Spleen (tissue), 11 donors: Measurements from ENCODE around the gene TECPR1. TPM values are rescaled to one million over a fixed set of nuclear protein-coding genes. Genes with fewer than 3 reads are reported as not detected.

Experiments used
- DNase-seq: peaks from one replicate; pipeline ENCODE4 v3.0.0-alpha.2; 2020
- H3K27ac ChIP-seq, 8 donors: fragments of 200-600 bp; sonication (generic) in 7 of 8; 1 replicate in 4 of 8; 2 replicates in 4 of 8; pipeline versions ENCODE4 v1.5.0 to v1.8.0; 2016 to 2021; ENCODE audit warnings: inconsistent platforms in 4 of 8, mild to moderate bottlenecking in 4 of 8, moderate library complexity in 1 of 8
- H3K27me3 ChIP-seq, 7 donors: fragments of 200-600 bp; sonication (generic) in 6 of 7; replicated peaks in 1 of 7; 1 replicate in 4 of 7; 2 replicates in 3 of 7; pipeline versions ENCODE4 v1.5.0 to v1.8.0; 2016 to 2021; ENCODE audit warnings: inconsistent platforms in 3 of 7, mild to moderate bottlenecking in 1 of 7
- H3K36me3 ChIP-seq, 6 donors: fragments of 200-600 bp; sonication (generic) in 5 of 6; 1 replicate in 4 of 6; 2 replicates in 2 of 6; pipeline versions ENCODE4 v1.5.0 to v1.8.0; 2016 to 2021; ENCODE audit warnings: inconsistent platforms in 2 of 6
- H3K4me1 ChIP-seq, 6 donors: fragments of 200-600 bp; sonication (generic) in 5 of 6; 1 replicate in 3 of 6; 2 replicates in 3 of 6; pipeline versions ENCODE4 v1.5.0 to v1.8.0; 2016 to 2021; ENCODE audit warnings: inconsistent platforms in 3 of 6
- H3K4me3 ChIP-seq, 8 donors: fragments of 200-600 bp; sonication (generic) in 7 of 8; 1 replicate in 4 of 8; 2 replicates in 4 of 8; pipeline versions ENCODE4 v1.5.0 to v1.8.0; 2016 to 2021; ENCODE audit warnings: inconsistent platforms in 4 of 8, mild to moderate bottlenecking in 4 of 8, moderate library complexity in 2 of 8
- H3K9me3 ChIP-seq, 8 donors: fragments of 200-600 bp; sonication (generic) in 7 of 8; 1 replicate in 4 of 8; 2 replicates in 4 of 8; pipeline versions ENCODE4 v1.5.0 to v1.8.0; 2016 to 2021; ENCODE audit warnings: inconsistent platforms in 4 of 8
- POLR2A ChIP-seq, 3 donors: fragments of 450-650 bp; IDR thresholded peaks; one replicate each; pipeline ENCODE4 v1.5.1; 2017; ENCODE audit warnings: antibody characterized with exemption in 3 of 3, mild to moderate bottlenecking in 1 of 3
- POLR2AphosphoS5 ChIP-seq, 3 donors: sonication (generic); formaldehyde crosslinking; IDR thresholded peaks; one replicate each; pipeline ENCODE4 v1.5.1; 2017; ENCODE audit warnings: antibody characterized with exemption in 3 of 3
- WGBS, 5 donors: extraction: QIAGEN DNeasy Blood & Tissue Kit in 3 of 5; methylation state at CpG; one replicate each; pipeline versions ENCODE4 v1.1.5 to v1.1.7; 2013 to 2018; 5-methylcytosine and 5-hydroxymethylcytosine counted together
- intact Hi-C: fragments of 100-400 bp; cut with DNase I; formaldehyde crosslinking; loops from one replicate; pipeline ENCODE4 v1.15.0; 2023; ENCODE audit warnings: low total_unique reads
- polyA plus RNA-seq, 3 donors: library from polyadenylated mRNA; stranded (reverse); fragments of 200-250 nt; gene quantifications; one replicate each; pipeline ENCODE4 v1.2.1, GENCODE V29; 2013
- total RNA-seq, 7 donors: library from RNA; depleted of rRNA in 3 of 7; stranded (reverse); fragments of >200 nt in 3 of 7; fragmentation: NEBNext Ultra II Directional in 4 of 7; extraction: Animal tissue kit (Norgen Biotek cat#: 25700) in 4 of 7; gene quantifications; one replicate each; pipeline versions ENCODE4 v1.1.0 to v1.2.1, GENCODE V29; 2016 to 2021
- TF ChIP-seq, protein P1 (sequence below), 11 experiments: fragments of 200-600 bp in 7 of 11; fragments of 450-650 bp in 4 of 11; sonication (generic) in 4 of 11; IDR thresholded peaks in 8 of 11; conservative IDR thresholded peaks in 3 of 11; 1 replicate in 7 of 11; 2 replicates in 4 of 11; pipeline versions ENCODE4 v1.4.0 to v1.8.0; 2016 to 2021; ENCODE audit warnings: antibody characterized with exemption in 11 of 11, inconsistent platforms in 4 of 11, mild to moderate bottlenecking in 1 of 11
- donor health status: healthy with polysubstance abuse.
- donor health status: DM: no; HTN: no; CAD: no; lungs with moderate emphysema.
- donor health status: DM: no; HTN: no; CAD: no.
- donor health status: Bipolar disorder and iron deficiency.
- donor health status: healthy.
- donor health status: DM: no; HTN: no; CAD: no.
- donor health status: DM: yes; HTN: yes; CAD: no.

TECPR1 gene
- total and polyA plus RNA-seq, 10 donors, result 8.4 to 86.4 (median 40.1) TPM

GRCh38 chr7:98250789-98251188 is 1.2 kb downstream of the TECPR1 start:
- Histone ChIP-seq H3K4me3 (peak overlapping the region in 7 of 8 donors; percentile 64 to 98 (median 92)), H3K36me3 (peaks cover 0 to 44% (median 0%) of the 10 kb centered on the region in 6 donors), H3K27ac (peak overlapping the region; percentile 79 to 93 (median 88)), H3K9me3 (no peaks in the 10 kb centered on the region), H3K4me1 (peaks cover 35 to 96% (median 69%) of the 10 kb centered on the region in 6 donors), H3K27me3 (no peaks in the 10 kb centered on the region)
- WGBS, 5 donors, result 28 to 47% (median 43%) methylated on average over 3 of the region's 3 CpGs
- DNase-seq, result no peak
- intact Hi-C loops, result loop anchor here (10.0 kb wide), 1 partner anchor 56 kb away; no protein-coding TSS in a partner anchor
- TF ChIP-seq POLR2AphosphoS5 (IDR thresholded peaks at IDR 0.05), result no peak
- TF ChIP-seq, protein P1, sequence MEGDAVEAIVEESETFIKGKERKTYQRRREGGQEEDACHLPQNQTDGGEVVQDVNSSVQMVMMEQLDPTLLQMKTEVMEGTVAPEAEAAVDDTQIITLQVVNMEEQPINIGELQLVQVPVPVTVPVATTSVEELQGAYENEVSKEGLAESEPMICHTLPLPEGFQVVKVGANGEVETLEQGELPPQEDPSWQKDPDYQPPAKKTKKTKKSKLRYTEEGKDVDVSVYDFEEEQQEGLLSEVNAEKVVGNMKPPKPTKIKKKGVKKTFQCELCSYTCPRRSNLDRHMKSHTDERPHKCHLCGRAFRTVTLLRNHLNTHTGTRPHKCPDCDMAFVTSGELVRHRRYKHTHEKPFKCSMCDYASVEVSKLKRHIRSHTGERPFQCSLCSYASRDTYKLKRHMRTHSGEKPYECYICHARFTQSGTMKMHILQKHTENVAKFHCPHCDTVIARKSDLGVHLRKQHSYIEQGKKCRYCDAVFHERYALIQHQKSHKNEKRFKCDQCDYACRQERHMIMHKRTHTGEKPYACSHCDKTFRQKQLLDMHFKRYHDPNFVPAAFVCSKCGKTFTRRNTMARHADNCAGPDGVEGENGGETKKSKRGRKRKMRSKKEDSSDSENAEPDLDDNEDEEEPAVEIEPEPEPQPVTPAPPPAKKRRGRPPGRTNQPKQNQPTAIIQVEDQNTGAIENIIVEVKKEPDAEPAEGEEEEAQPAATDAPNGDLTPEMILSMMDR (IDR thresholded peaks at IDR 0.05 in 8 of 11, conservative IDR thresholded peaks at IDR 0.05 in 3 of 11), result no peak
- TF ChIP-seq POLR2A (IDR thresholded peaks at IDR 0.05), result no peak

DNA sequence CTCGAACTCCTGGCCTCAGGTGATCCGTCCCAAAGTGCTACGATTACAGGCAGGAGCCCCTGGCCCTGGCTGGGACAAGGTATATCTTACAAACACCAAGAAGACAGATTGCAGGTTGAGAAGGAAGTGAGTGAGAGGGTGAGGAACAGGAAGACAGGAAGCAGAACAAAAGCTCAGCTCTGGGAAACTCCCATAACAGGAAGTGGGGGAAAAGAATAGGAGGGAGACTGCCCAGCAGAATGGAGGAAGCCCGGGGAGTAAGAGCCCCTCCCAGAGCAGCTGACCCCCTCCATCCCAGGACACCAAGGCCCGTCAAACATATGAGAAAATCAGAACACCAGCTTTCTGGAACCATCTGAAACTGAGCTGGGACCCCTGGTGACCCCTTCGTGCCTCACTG is 2.9 kb downstream of the TECPR1 start:
- 60 to 74% (median 64%) methylated on average over 6 of the region's 6 CpGs for WGBS, 5 donors
- Histone ChIP-seq H3K36me3 (peaks cover 0 to 47% (median 7%) of the 10 kb centered on the region in 6 donors), H3K27ac (peak overlapping the region; percentile 9 to 93 (median 88)), H3K4me3 (peak overlapping the region in 1 of 8 donors; percentile 17), H3K4me1 (peaks cover 35 to 92% (median 71%) of the 10 kb centered on the region in 6 donors), H3K27me3 (no peaks in the 10 kb centered on the region), H3K9me3 (no peaks in the 10 kb centered on the region)
- intact Hi-C loops, result no loop called here
- DNase-seq, result no peak
- TF ChIP-seq POLR2AphosphoS5 (IDR thresholded peaks at IDR 0.05), result peak in 1 of 3 donors; percentile 8
- TF ChIP-seq, protein P1 (IDR thresholded peaks at IDR 0.05 in 8 of 11, conservative IDR thresholded peaks at IDR 0.05 in 3 of 11), result no peak

DNA sequence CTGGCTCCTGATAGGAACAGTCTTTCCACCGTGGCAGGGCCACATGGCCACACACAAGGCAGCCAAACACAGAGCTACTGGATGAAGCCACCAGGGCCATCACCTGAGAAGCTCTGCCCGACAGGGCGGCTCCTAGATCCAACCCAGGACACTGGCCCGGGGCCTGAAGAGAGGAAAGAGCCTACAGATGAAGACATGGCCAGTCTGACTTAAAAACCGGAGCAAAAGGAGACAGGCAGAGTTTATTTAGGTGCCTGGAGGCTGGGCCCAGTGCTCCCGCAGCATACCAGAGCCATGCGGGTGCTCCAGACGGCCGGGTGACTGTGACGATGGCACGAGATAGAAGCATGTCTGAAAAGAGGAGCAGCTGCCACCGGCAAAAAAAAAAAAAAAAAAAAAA is 3.9 kb downstream of the TECPR1 start:
- TF ChIP-seq POLR2AphosphoS5 (IDR thresholded peaks at IDR 0.05), result no peak
- no peak for TF ChIP-seq POLR2A (IDR thresholded peaks at IDR 0.05)
- TF ChIP-seq, protein P1 (IDR thresholded peaks at IDR 0.05 in 8 of 11, conservative IDR thresholded peaks at IDR 0.05 in 3 of 11), result no peak
- Histone ChIP-seq H3K27me3 (no peaks in the 10 kb centered on the region), H3K4me1 (peaks cover 35 to 82% (median 64%) of the 10 kb centered on the region in 6 donors), H3K4me3 (no peak overlapping the region), H3K27ac (peak overlapping the region in 4 of 8 donors; percentile 65 to 93 (median 90)), H3K36me3 (peaks cover 0 to 57% (median 16%) of the 10 kb centered on the region in 6 donors), H3K9me3 (no peaks in the 10 kb centered on the region)
- WGBS, 5 donors, result 90 to 95% (median 93%) methylated on average over 12 of the region's 12 CpGs
- DNase-seq, result no peak
- intact Hi-C loops, result no loop called here

- intact Hi-C loops, result no loop called here
- Histone ChIP-seq H3K4me3 (no peak overlapping the region), H3K4me1 (peaks cover 13 to 54% (median 38%) of the 10 kb centered on the region in 6 donors), H3K36me3 (peaks cover 0 to 85% (median 35%) of the 10 kb centered on the region in 6 donors), H3K9me3 (no peaks in the 10 kb centered on the region), H3K27me3 (no peaks in the 10 kb centered on the region), H3K27ac (peak overlapping the region in 2 of 8 donors; percentile 66 to 74)
- TF ChIP-seq POLR2A (IDR thresholded peaks at IDR 0.05) (no peak), POLR2AphosphoS5 (IDR thresholded peaks at IDR 0.05) (peak in 1 of 3 donors; percentile 13)
- TF ChIP-seq, protein P1 (IDR thresholded peaks at IDR 0.05 in 8 of 11, conservative IDR thresholded peaks at IDR 0.05 in 3 of 11), result no peak
- WGBS, 5 donors, result 93 to 99% (median 95%) methylated on average over 5 to 14 of the region's 14 CpGs
- no peak for DNase-seq
Observed at GRCh38 chr7:98244871-98245270, 7.2 kb downstream of the TECPR1 start.
